ENCODE data around the gene RERE. TPM values are rescaled to one million over a fixed set of nuclear protein-coding genes. Genes with fewer than 3 reads are reported as not detected.

The RERE gene
- total and polyA plus RNA-seq, 12 donors: 33.4 to 146 (median 72.7) TPM

GRCh38 chr1:8552820-8553397 is 264.5 kb downstream of the RERE start:
- Histone ChIP-seq H3K9me3 (replicated peaks in 1 of 3) (no peaks in the 10 kb centered on the region), H3K4me3 (no peak overlapping the region), H3K27me3 (no peaks in the 10 kb centered on the region), H3K36me3 (replicated peaks in 1 of 2) (peaks cover 0 to 3% of the 10 kb centered on the region in 2 donors), H3K4me1 (replicated peaks in 1 of 2) (peaks cover 0 to 29% of the 10 kb centered on the region in 2 donors), H3K27ac (no peak overlapping the region)
- intact Hi-C loops (cut with DNase I): no loop called here
- no peak for DNase-seq
- TF ChIP-seq CTCF (IDR thresholded peaks at IDR 0.05) (no peak), POLR2A (IDR thresholded peaks at IDR 0.05) (no peak)
- WGBS, 4 donors: 93 to 94% (median 94%) methylated on average over 20 to 21 of the region's 21 CpGs

- H3K9me3 ChIP-seq (replicated peaks in 1 of 3): no peaks in the 10 kb centered on the region
- WGBS, 4 donors: 36 to 48% (median 44%) methylated on average over 6 of the region's 6 CpGs
- TF ChIP-seq POLR2A (IDR thresholded peaks at IDR 0.05) (no peak), CTCF (IDR thresholded peaks at IDR 0.05) (no peak)
- no peaks in the 10 kb centered on the region for H3K27me3 ChIP-seq
- peaks cover 0 to 29% of the 10 kb centered on the region in 2 donors for H3K4me1 ChIP-seq (replicated peaks in 1 of 2)
- H3K36me3 ChIP-seq (replicated peaks in 1 of 2): peaks cover 0 to 3% of the 10 kb centered on the region in 2 donors
- intact Hi-C loops (cut with DNase I): no loop called here
- peak overlapping the region in 3 of 5 donors; percentile 7 to 42 (median 37) for H3K27ac ChIP-seq
- peak in 2 of 7 donors; percentile 21 to 30 for DNase-seq
- H3K4me3 ChIP-seq: no peak overlapping the region
Observed at GRCh38 chr1:8551613-8552489, 265.6 kb downstream of the RERE start.

- Histone ChIP-seq H3K4me1 (replicated peaks in 1 of 2) (peaks cover 0 to 29% of the 10 kb centered on the region in 2 donors), H3K4me3 (no peak overlapping the region), H3K36me3 (replicated peaks in 1 of 2) (peaks cover 0 to under 1% of the 10 kb centered on the region in 2 donors), H3K9me3 (replicated peaks in 1 of 3) (no peaks in the 10 kb centered on the region), H3K27me3 (no peaks in the 10 kb centered on the region), H3K27ac (peak overlapping the region in 2 of 5 donors; percentile 37 to 42)
- intact Hi-C loops (cut with DNase I): no loop called here
- TF ChIP-seq POLR2A (IDR thresholded peaks at IDR 0.05) (no peak), CTCF (IDR thresholded peaks at IDR 0.05) (no peak)
- no peak for DNase-seq
- 85 to 91% (median 88%) methylated on average over 3 of the region's 3 CpGs for WGBS, 4 donors
Observed at GRCh38 chr1:8551057-8551456, 266.4 kb downstream of the RERE start.

- no peak overlapping the region for H3K27ac ChIP-seq
- H3K36me3 ChIP-seq (replicated peaks in 1 of 2): no peaks in the 10 kb centered on the region
Observed at GRCh38 chr1:8547791-8548190, 269.6 kb downstream of the RERE start.

More at GRCh38 chr1:8547791-8548190, 269.6 kb downstream of the RERE start:
- no peak overlapping the region for H3K4me3 ChIP-seq
- H3K27me3 ChIP-seq: no peaks in the 10 kb centered on the region
- DNase-seq: no peak
- TF ChIP-seq CTCF (IDR thresholded peaks at IDR 0.05) (no peak), POLR2A (IDR thresholded peaks at IDR 0.05) (no peak)
- intact Hi-C loops (cut with DNase I): no loop called here
- WGBS, 4 donors: 88 to 92% (median 90%) methylated on average over 4 of the region's 4 CpGs
- peaks cover 0 to 17% of the 10 kb centered on the region in 2 donors for H3K4me1 ChIP-seq (replicated peaks in 1 of 2)
- no peaks in the 10 kb centered on the region for H3K9me3 ChIP-seq (replicated peaks in 1 of 3)

All from adrenal gland (tissue), 12 donors.